Measurements from ENCODE around the gene ROS1. TPM values are rescaled to one million over a fixed set of nuclear protein-coding genes. Genes with fewer than 3 reads are reported as not detected.

Gene ROS1
- polyA plus RNA-seq, 3 donors, result not detected

DNA sequence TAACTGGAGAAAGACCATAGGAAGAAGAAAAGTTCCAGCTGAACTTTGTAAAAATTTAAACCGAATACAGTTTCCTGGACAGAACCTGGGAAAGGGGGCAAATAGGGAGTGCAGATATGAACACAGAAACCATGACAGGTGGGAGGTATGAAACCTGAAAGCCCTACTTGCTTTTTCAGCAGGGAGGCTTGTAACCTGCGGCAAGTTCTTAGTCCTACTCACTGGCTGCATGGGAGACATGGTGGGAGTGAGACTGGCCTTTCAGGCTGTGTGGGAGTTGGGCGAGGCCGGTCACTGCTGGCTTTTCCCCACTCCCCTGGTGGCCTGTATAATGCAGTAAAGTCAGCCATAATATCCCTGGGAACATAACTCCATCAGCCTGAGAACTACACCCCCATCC, 54.2 kb downstream of the ROS1 start:
- TF ChIP-seq, protein P1, sequence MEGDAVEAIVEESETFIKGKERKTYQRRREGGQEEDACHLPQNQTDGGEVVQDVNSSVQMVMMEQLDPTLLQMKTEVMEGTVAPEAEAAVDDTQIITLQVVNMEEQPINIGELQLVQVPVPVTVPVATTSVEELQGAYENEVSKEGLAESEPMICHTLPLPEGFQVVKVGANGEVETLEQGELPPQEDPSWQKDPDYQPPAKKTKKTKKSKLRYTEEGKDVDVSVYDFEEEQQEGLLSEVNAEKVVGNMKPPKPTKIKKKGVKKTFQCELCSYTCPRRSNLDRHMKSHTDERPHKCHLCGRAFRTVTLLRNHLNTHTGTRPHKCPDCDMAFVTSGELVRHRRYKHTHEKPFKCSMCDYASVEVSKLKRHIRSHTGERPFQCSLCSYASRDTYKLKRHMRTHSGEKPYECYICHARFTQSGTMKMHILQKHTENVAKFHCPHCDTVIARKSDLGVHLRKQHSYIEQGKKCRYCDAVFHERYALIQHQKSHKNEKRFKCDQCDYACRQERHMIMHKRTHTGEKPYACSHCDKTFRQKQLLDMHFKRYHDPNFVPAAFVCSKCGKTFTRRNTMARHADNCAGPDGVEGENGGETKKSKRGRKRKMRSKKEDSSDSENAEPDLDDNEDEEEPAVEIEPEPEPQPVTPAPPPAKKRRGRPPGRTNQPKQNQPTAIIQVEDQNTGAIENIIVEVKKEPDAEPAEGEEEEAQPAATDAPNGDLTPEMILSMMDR (IDR thresholded peaks at IDR 0.05), result no peak
- Histone ChIP-seq H3K36me3 (replicated peaks in 1 of 2; ENCODE audit: control insufficient read depth in 1 of 2, insufficient read depth in 2 of 2, low read length in 2 of 2) (no peaks in the 10 kb centered on the region), H3K4me3 (replicated peaks in 1 of 3; ENCODE audit: low read depth in 2 of 3, low read length in 3 of 3) (no peak overlapping the region), H3K27me3 (ENCODE audit: control insufficient read depth in 2 of 2, insufficient read depth in 2 of 2, low read length in 2 of 2) (no peaks in the 10 kb centered on the region), H3K79me2 (ENCODE audit: insufficient read depth, low read length) (no peaks in the 10 kb centered on the region), H3K9ac (ENCODE audit: insufficient read depth, low read length, poor library complexity, severe bottlenecking) (no peak overlapping the region), H4K20me1 (ENCODE audit: insufficient read depth, low read length) (no peaks in the 10 kb centered on the region), H3K4me2 (replicated peaks; ENCODE audit: extremely low read depth, low read length, poor library complexity, severe bottlenecking) (no peak overlapping the region), H3K9me3 (replicated peaks in 1 of 2; ENCODE audit: control insufficient read depth in 1 of 2, insufficient read depth in 1 of 2, low read length in 2 of 2) (peaks cover 0 to 11% of the 10 kb centered on the region in 2 donors), H2AFZ (ENCODE audit: insufficient read depth, low read depth, low read length, poor library complexity, severe bottlenecking) (no peak overlapping the region), H3K4me1 (ENCODE audit: control insufficient read depth in 1 of 2, insufficient read depth in 2 of 2, low read length in 2 of 2) (no peaks in the 10 kb centered on the region), H3K27ac (ENCODE audit: low read depth in 1 of 2, low read length in 2 of 2) (no peak overlapping the region)
- peaks cover 3% of the 10 kb centered on the region for H3K4me1 Mint-ChIP-seq
- WGBS (ENCODE audit: insufficient coverage), result 100% methylated on average over 2 of the region's 4 CpGs
- intact Hi-C loops (cut with micrococcal nuclease), result no loop called here
- H3K27me3 Mint-ChIP-seq (ENCODE audit: low read depth in 3 of 3), result peaks cover 0 to 3% (median 1%) of the 10 kb centered on the region in 3 donors
- H3K9me3 Mint-ChIP-seq, result peaks cover 0 to 9% (median 6%) of the 10 kb centered on the region in 7 donors
- no peak overlapping the region for H3K27ac Mint-ChIP-seq
- DNase-seq, result no peak
- H3K4me3 Mint-ChIP-seq, result no peak overlapping the region
- H3K36me3 Mint-ChIP-seq, result no peaks in the 10 kb centered on the region

DNA sequence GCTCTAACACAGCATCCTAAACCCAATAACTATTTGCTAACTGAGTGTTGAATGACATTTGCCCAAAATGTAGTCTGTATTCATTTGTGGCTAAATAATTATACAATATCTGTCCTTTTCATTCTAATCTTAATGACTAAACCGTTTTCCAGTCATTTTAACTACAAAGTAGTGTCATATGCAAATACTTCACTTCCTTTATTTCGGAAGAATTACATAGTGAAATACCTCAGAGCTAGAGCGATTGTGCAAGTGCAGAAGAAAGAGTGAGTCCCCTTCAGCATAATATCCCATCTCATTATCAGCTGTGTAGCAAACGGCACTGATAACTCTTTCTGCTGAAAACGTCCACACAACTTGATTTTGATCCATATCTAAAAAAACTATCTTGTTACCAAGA, 66.2 kb downstream of the ROS1 start:
- WGBS (ENCODE audit: insufficient coverage), result no CpG with 5 or more reads among the region's 5 CpGs
- no peak overlapping the region for H3K27ac ChIP-seq (ENCODE audit: low read depth in 1 of 2, low read length in 2 of 2)
- no peaks in the 10 kb centered on the region for H3K27me3 ChIP-seq (ENCODE audit: control insufficient read depth in 2 of 2, insufficient read depth in 2 of 2, low read length in 2 of 2)
- intact Hi-C loops (cut with micrococcal nuclease), result no loop called here
- H3K36me3 Mint-ChIP-seq, result no peaks in the 10 kb centered on the region
- no peaks in the 10 kb centered on the region for H3K9me3 ChIP-seq (replicated peaks in 1 of 2; ENCODE audit: control insufficient read depth in 1 of 2, insufficient read depth in 1 of 2, low read length in 2 of 2)
- TF ChIP-seq, protein P1 (IDR thresholded peaks at IDR 0.05), result no peak
- no peak overlapping the region for H3K4me2 ChIP-seq (replicated peaks; ENCODE audit: extremely low read depth, low read length, poor library complexity, severe bottlenecking)
- H3K36me3 ChIP-seq (replicated peaks in 1 of 2; ENCODE audit: control insufficient read depth in 1 of 2, insufficient read depth in 2 of 2, low read length in 2 of 2), result no peaks in the 10 kb centered on the region
- H3K4me3 ChIP-seq (replicated peaks in 1 of 3; ENCODE audit: low read depth in 2 of 3, low read length in 3 of 3), result no peak overlapping the region
- no peaks in the 10 kb centered on the region for H3K4me1 Mint-ChIP-seq
- no peaks in the 10 kb centered on the region for H3K4me1 ChIP-seq (ENCODE audit: control insufficient read depth in 1 of 2, insufficient read depth in 2 of 2, low read length in 2 of 2)
- H4K20me1 ChIP-seq (ENCODE audit: insufficient read depth, low read length), result no peaks in the 10 kb centered on the region
- H3K27ac Mint-ChIP-seq, result no peak overlapping the region
- no peaks in the 10 kb centered on the region for H3K79me2 ChIP-seq (ENCODE audit: insufficient read depth, low read length)
- no peak overlapping the region for H2AFZ ChIP-seq (ENCODE audit: insufficient read depth, low read depth, low read length, poor library complexity, severe bottlenecking)
- H3K9ac ChIP-seq (ENCODE audit: insufficient read depth, low read length, poor library complexity, severe bottlenecking), result no peak overlapping the region
- H3K9me3 Mint-ChIP-seq, result peaks cover 0 to 6% (median 0%) of the 10 kb centered on the region in 7 donors
- DNase-seq, result no peak
- no peak overlapping the region for H3K4me3 Mint-ChIP-seq
- H3K27me3 Mint-ChIP-seq (ENCODE audit: low read depth in 3 of 3), result peaks cover 0 to 5% (median 0%) of the 10 kb centered on the region in 3 donors

Data from CD14-positive monocyte (primary cell).